GM18505 (cell line): ENCODE data around the gene MOB3B.

Experiments used
- ATAC-seq: cut with Tn5 transposase; IDR thresholded peaks from one replicate; pipeline ENCODE4 v1.9.1; 2021; ENCODE audit not compliant: unreplicated experiment
- POLR2A ChIP-seq: IDR thresholded peaks from 4 replicates; pipeline ENCODE4 v1.6.1; 2011; ENCODE audit warnings: borderline replicate concordance; ENCODE audit not compliant: insufficient read depth, insufficient read length; ENCODE audit errors: extremely low read depth

Gene MOB3B

GRCh38 chr9:27341545-27342294, 187.9 kb downstream of the MOB3B start:
- ATAC-seq, result no peak
- TF ChIP-seq POLR2A, result no peak

- TF ChIP-seq POLR2A, result no peak
- no peak for ATAC-seq
These were observed 188.6 kb downstream of the MOB3B start for GRCh38 chr9:27340961-27341511.

GRCh38 chr9:27340285-27340674, 189.3 kb downstream of the MOB3B start:
- TF ChIP-seq POLR2A, result no peak
- no peak for ATAC-seq

GRCh38 chr9:27339661-27340284, 189.8 kb downstream of the MOB3B start:
- ATAC-seq, result no peak
- no peak for TF ChIP-seq POLR2A

GRCh38 chr9:27338527-27338903, 191.1 kb downstream of the MOB3B start:
- ATAC-seq, result no peak
- TF ChIP-seq POLR2A, result no peak

- no peak for TF ChIP-seq POLR2A
- ATAC-seq, result no peak
These were observed 191.6 kb downstream of the MOB3B start for GRCh38 chr9:27337833-27338526.

GRCh38 chr9:27337236-27337635, 192.4 kb downstream of the MOB3B start:
- no peak for TF ChIP-seq POLR2A

GRCh38 chr9:27336829-27337228, 192.8 kb downstream of the MOB3B start:
- ATAC-seq, result no peak
- TF ChIP-seq POLR2A, result no peak

More at GRCh38 chr9:27337236-27337635, 192.4 kb downstream of the MOB3B start:
- ATAC-seq, result no peak

GRCh38 chr9:27336126-27336525, 193.5 kb downstream of the MOB3B start:
- TF ChIP-seq POLR2A, result no peak

GRCh38 chr9:27335075-27335474, 194.5 kb downstream of the MOB3B start:
- no peak for TF ChIP-seq POLR2A
- ATAC-seq, result no peak

More at GRCh38 chr9:27336126-27336525, 193.5 kb downstream of the MOB3B start:
- no peak for ATAC-seq

GRCh38 chr9:27333241-27334052, 196.2 kb downstream of the MOB3B start:
- peak; percentile 80 for ATAC-seq
- TF ChIP-seq POLR2A, result no peak

- ATAC-seq, result no peak
- no peak for TF ChIP-seq POLR2A
These were observed 198.2 kb downstream of the MOB3B start for GRCh38 chr9:27331393-27331792.

- no peak for ATAC-seq
- no peak for TF ChIP-seq POLR2A
These were observed 200.3 kb downstream of the MOB3B start for GRCh38 chr9:27329291-27329690.
